ENCODE results near the gene RFX7. TPM values are rescaled to one million over a fixed set of nuclear protein-coding genes. Genes with fewer than 3 reads are reported as not detected.

Gene RFX7
- total and polyA plus RNA-seq, 2 of the 8 experiments (the other 6 are each of a cell fraction or from before 2014, with no cell fraction given), result 10.4 to 40.9 TPM

DNA sequence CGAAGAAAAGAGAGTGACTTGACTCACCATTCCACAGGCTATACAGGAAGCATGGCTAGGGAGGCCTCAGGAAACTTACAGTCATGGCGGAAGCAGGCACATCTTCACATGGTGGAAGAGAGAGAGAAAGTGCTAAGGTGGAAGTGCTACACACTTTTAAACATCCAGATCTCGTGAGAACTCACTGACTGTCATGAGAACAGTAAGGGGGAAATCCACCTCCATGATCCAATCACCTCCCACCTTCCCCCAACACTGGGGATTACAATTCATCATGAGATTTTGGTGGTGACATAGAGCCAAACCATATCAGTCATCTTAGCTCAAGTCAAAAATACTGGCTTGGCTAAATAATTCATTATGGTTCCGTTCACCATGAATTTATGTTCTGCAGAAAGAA is 205.0 kb downstream of the RFX7 start:
- no peak overlapping the region for H4K5ac ChIP-seq (ENCODE audit: insufficient read length, low read depth, low read length)
- H4K8ac ChIP-seq (ENCODE audit: extremely low read depth, insufficient read depth, low read length), result no peak overlapping the region
- H2AFZ ChIP-seq (ENCODE audit: low read length), result peak overlapping the region; percentile 71; the same call in 1 of the 2 replicates
- no peak overlapping the region for H2BK15ac ChIP-seq (ENCODE audit: low read length)
- no peaks in the 10 kb centered on the region for H4K20me1 ChIP-seq (replicated peaks in 1 of 2; ENCODE audit: control insufficient read depth in 1 of 2, insufficient read depth in 2 of 2, low read length in 2 of 2)
- no peak overlapping the region for H2BK20ac ChIP-seq (ENCODE audit: low read length)
- 86% methylated on average over 4 of the region's 4 CpGs; no CpG with 5 or more reads in 1 of the 2 experiments for WGBS, 2 experiments (ENCODE audit: extremely low coverage in 1 of 2, insufficient coverage in 1 of 2, insufficient read length in 1 of 2, insufficient replicate concordance in 2 of 2, low coverage in 1 of 2, low lambda C conversion rate in 2 of 2, missing lambda C conversion rate in 1 of 2)
- H3K4ac ChIP-seq (replicated peaks; ENCODE audit: insufficient read length, low read depth, low read length), result no peak overlapping the region
- no peaks in the 10 kb centered on the region for H3K27me3 ChIP-seq (replicated peaks in 1 of 4; ENCODE audit: control insufficient read depth in 3 of 4, extremely low read depth in 1 of 4, insufficient read depth in 3 of 4, low read length in 3 of 4)
- ChIA-PET POLR2A (ENCODE audit: partially characterized antibody) (no interaction called here), CTCF (ENCODE audit: partially characterized antibody) (interaction anchor here (0.9 kb wide), 1 partner anchor 14 kb away, joined by 4 read pairs; no protein-coding TSS in a partner anchor)
- no peak overlapping the region for H2BK120ac ChIP-seq (replicated peaks; ENCODE audit: low read depth, low read length)
- no peaks in the 10 kb centered on the region for H3K9me3 ChIP-seq (ENCODE audit: insufficient read depth in 2 of 2, low read depth in 1 of 2, low read length in 1 of 2)
- no peak overlapping the region for H2AK5ac ChIP-seq (ENCODE audit: low read depth, low read length)
- H3K79me2 ChIP-seq (ENCODE audit: control insufficient read depth in 1 of 2, insufficient read depth in 2 of 2, low read length in 2 of 2), result no peaks in the 10 kb centered on the region
- no peak overlapping the region for H4K91ac ChIP-seq (replicated peaks; ENCODE audit: insufficient read length, low read length)
- TF ChIP-seq KDM5A (IDR thresholded peaks at IDR 0.05; ENCODE audit: low read length) (no peak), CBX5 (IDR thresholded peaks at IDR 0.05; ENCODE audit: low read depth, low read length) (no peak), BCL11A (IDR thresholded peaks at IDR 0.05; ENCODE audit: low read depth in 2 of 2, low read length in 2 of 2) (no peak), NANOG (IDR thresholded peaks at IDR 0.05; ENCODE audit: insufficient read depth, low read depth, low read length, poor library complexity, severe bottlenecking) (no peak), SIN3A (conservative IDR thresholded peaks at IDR 0.05 in 1 of 2, IDR thresholded peaks at IDR 0.05 in 1 of 2; ENCODE audit: low read depth in 1 of 2, low read length in 2 of 2) (no peak), BACH1 (IDR thresholded peaks at IDR 0.05; ENCODE audit: low read length) (no peak), RAD21 (IDR thresholded peaks at IDR 0.05 in 1 of 2, conservative IDR thresholded peaks at IDR 0.05 in 1 of 2; ENCODE audit: low read depth in 2 of 2, low read length in 2 of 2) (no peak)
- no peak overlapping the region for H2BK5ac ChIP-seq (ENCODE audit: low read depth, low read length)
- H3K23ac ChIP-seq (ENCODE audit: insufficient read length), result no peak overlapping the region
- H3K36me3 ChIP-seq (ENCODE audit: control insufficient read depth in 2 of 4, insufficient read depth in 4 of 4, low read length in 3 of 4), result no peaks in the 10 kb centered on the region
- H3K14ac ChIP-seq (ENCODE audit: insufficient read length), result no peak overlapping the region
- H3K79me1 ChIP-seq (ENCODE audit: low read depth, low read length), result no peaks in the 10 kb centered on the region
- no peak for FAIRE-seq
- H3K56ac ChIP-seq (replicated peaks; ENCODE audit: insufficient read length, low read depth, low read length), result no peak overlapping the region
- no peaks in the 10 kb centered on the region for H3K23me2 ChIP-seq (ENCODE audit: low read depth, low read length)
- no peak overlapping the region; a peak in 1 of 7 replicates for H3K9ac ChIP-seq (replicated peaks in 1 of 4; ENCODE audit: extremely low read depth in 1 of 4, low read depth in 3 of 4, low read length in 3 of 4)
- no peak overlapping the region for H3K18ac ChIP-seq (ENCODE audit: extremely low read depth, low read length)
- H3K4me1 ChIP-seq (replicated peaks in 1 of 4; ENCODE audit: control insufficient read depth in 3 of 4, insufficient read depth in 4 of 4, low read length in 3 of 4), result peaks cover 0 to 5% (median 2%) of the 10 kb centered on the region in 4 experiments; a peak in 4 of 7 replicates
- H3K27ac ChIP-seq (ENCODE audit: low read depth, low read length), result no peak overlapping the region
- H3K4me3 ChIP-seq (ENCODE audit: extremely low read depth in 1 of 4, insufficient read depth in 2 of 4, low read depth in 3 of 4, low read length in 4 of 4), result no peak overlapping the region
- no peak overlapping the region for H3K4me2 ChIP-seq (ENCODE audit: insufficient read depth in 1 of 2, low read depth in 2 of 2, low read length in 2 of 2)
- no peak for DNase-seq (ENCODE audit: low read depth in 1 of 2, low spot score in 2 of 2)
- no peak overlapping the region for H2BK12ac ChIP-seq (ENCODE audit: low read depth, low read length)

Measured in H1 (cell line).